T-cell (primary cell): ENCODE results near the gene IL17RE. TPM values are rescaled to one million over a fixed set of nuclear protein-coding genes. Genes with fewer than 3 reads are reported as not detected.

Experiments
- ATAC-seq, 4 experiments: fragments of 200-7000 bp in 3 of 4; fragments of 150-1000 bp in 1 of 4; cut with Tn5 transposase; replicated peaks in 1 of 4; 1 replicate in 3 of 4; 2 replicates in 1 of 4; pipeline ENCODE4 v1.10.0; 2021; ENCODE audit warnings: moderate library complexity in 3 of 4, mild to moderate bottlenecking in 2 of 4, moderate number of reproducible peaks in 1 of 4
- CTCF ChIA-PET, 2 donors: fragments of 300-600 bp; sonication (Branson Sonifier 250); formaldehyde crosslinking; loops; one replicate each; lab custom pipeline; 2022; ENCODE audit warnings: antibody characterized with exemption in 2 of 2; lab: Charles Lee
- POLR2A ChIA-PET, 2 donors: fragments of 300-600 bp; sonication (Branson Sonifier 250); formaldehyde crosslinking; loops; one replicate each; lab custom pipeline; 2022; ENCODE audit warnings: antibody characterized with exemption in 2 of 2; lab: Charles Lee
- DNase-seq, 35 experiments: peaks; one replicate each; pipeline versions ENCODE4 v3.0.0 to v3.0.0-alpha.2; 2013 to 2023
- H3K27ac ChIP-seq: one replicate; pipeline ENCODE4 v1.5.1; 2013; ENCODE audit warnings: low read length
- H3K27me3 ChIP-seq, 2 experiments: replicated peaks in 1 of 2; 1 replicate in 1 of 2; 2 replicates in 1 of 2; pipeline versions ENCODE4 v1.6.1 to v1.7.0; 2013; ENCODE audit warnings: low read length in 1 of 2, mixed read lengths in 1 of 2; ENCODE audit not compliant: control insufficient read depth in 2 of 2, insufficient read depth in 2 of 2; ENCODE audit errors: extremely low read depth in 1 of 2
- H3K36me3 ChIP-seq, 2 donors: 1 replicate in 1 of 2; 2 replicates in 1 of 2; pipeline versions ENCODE4 v1.6.1 to v1.7.0; 2013; ENCODE audit warnings: low read length in 1 of 2; ENCODE audit not compliant: control insufficient read depth in 2 of 2, insufficient read depth in 1 of 2; ENCODE audit errors: extremely low read depth in 1 of 2
- H3K4me1 ChIP-seq, 2 experiments: 1 replicate in 1 of 2; 2 replicates in 1 of 2; pipeline versions ENCODE4 v1.6.1 to v1.7.0; 2013; ENCODE audit warnings: low read length in 2 of 2, mixed read lengths in 1 of 2; ENCODE audit not compliant: insufficient read depth in 2 of 2, control insufficient read depth in 1 of 2; ENCODE audit errors: extremely low read depth in 1 of 2
- H3K4me3 ChIP-seq, 2 donors: 1 replicate in 1 of 2; 2 replicates in 1 of 2; pipeline versions ENCODE4 v1.5.1 to v1.7.0; 2013; ENCODE audit warnings: mild to moderate bottlenecking in 2 of 2, low read length in 1 of 2, moderate library complexity in 1 of 2; ENCODE audit not compliant: control insufficient read depth in 1 of 2; ENCODE audit errors: extremely low read depth in 1 of 2
- H3K9me3 ChIP-seq: 2 replicates; pipeline ENCODE4 v1.7.0; 2013
- H3K27ac Mint-ChIP-seq, 2 donors: one replicate each; pipeline ENCODE4 v1.8.0; 2020 to 2021; ENCODE audit warnings: mild to moderate bottlenecking in 2 of 2, mixed read lengths in 2 of 2
- H3K27me3 Mint-ChIP-seq, 2 donors: one replicate each; pipeline ENCODE4 v1.8.0; 2021 to 2022; ENCODE audit warnings: mixed read lengths in 2 of 2
- H3K36me3 Mint-ChIP-seq: one replicate; pipeline ENCODE4 v1.8.0; 2021; ENCODE audit warnings: mixed read lengths
- H3K4me1 Mint-ChIP-seq, 3 donors: one replicate each; pipeline ENCODE4 v1.8.0; 2020 to 2022; ENCODE audit warnings: mixed read lengths in 3 of 3, mild to moderate bottlenecking in 1 of 3
- H3K4me3 Mint-ChIP-seq, 3 donors: one replicate each; pipeline ENCODE4 v1.8.0; 2020 to 2022; ENCODE audit warnings: mild to moderate bottlenecking in 3 of 3, mixed read lengths in 3 of 3, moderate library complexity in 3 of 3
- H3K9me3 Mint-ChIP-seq, 3 donors: one replicate each; pipeline ENCODE4 v1.8.0; 2020 to 2022; ENCODE audit warnings: mixed read lengths in 3 of 3
- WGBS: methylation state at CpG from one replicate; pipeline ENCODE4 v1.1.5; 2013; ENCODE audit warnings: missing lambda C conversion rate; ENCODE audit not compliant: insufficient coverage; 5-methylcytosine and 5-hydroxymethylcytosine counted together
- total RNA-seq, 35 experiments: library from RNA in 6 of 35; stranded (reverse) in 6 of 35; fragments of 120-200 nt in 1 of 35; gene quantifications; one replicate each; pipeline versions ENCODE4 v1.2.1 to v1.2.4 and lab custom pipeline; 2013 to 2026

The IL17RE gene
- total RNA-seq, 5 donors from 2014 or later (not counting 1 experiment from before 2014, with no cell fraction given): 0.68 to 5.1 (median 1.9) TPM

GRCh38 chr3:9933561-9934234, 31.1 kb downstream of the IL17RE start, which contains the start of gene CRELD1:
TSS of gene CRELD1 (plus strand) at chr3:9933834. CDS start at chr3:9934439, 605 bp downstream.
- Histone ChIP-seq H3K27me3 (no peaks in the 10 kb centered on the region), H3K4me3 (peak within 1 kb of the TSS; percentile 75 to 77), H3K36me3 (peaks cover 0 to 18% of the 10 kb centered on the region in 2 donors), H3K4me1 (peaks cover 15 to 40% of the 10 kb centered on the region in 2 experiments), H3K27ac (peak within 1 kb of the TSS; percentile 90), H3K9me3 (no peaks in the 10 kb centered on the region)
- ChIA-PET CTCF (interaction anchor here (0.7 to 3.3 kb wide), 11 partner anchors 8 to 388 kb away, joined by 3 to 33 read pairs (median 5); partner anchors contain the start of genes EMC3 (in 1 of the 2), FANCD2 (in 1 of the 2), PRRT3 (in 1 of the 2) and SEC13 (in 1 of the 2)), POLR2A (interaction anchor here (0.5 to 2.2 kb wide), 13 partner anchors 13 to 1339 kb away, joined by 3 to 14 read pairs (median 7); partner anchors contain the start of genes ATG7 (in 1 of the 2), FANCD2 (in 1 of the 2), IL17RE (in 1 of the 2) and JAGN1 (in 1 of the 2))
- peak; percentile 90 to 99 (median 96) for DNase-seq
- H3K4me1 Mint-ChIP-seq: peaks cover 36 to 47% (median 36%) of the 10 kb centered on the region in 3 donors
- peaks cover 19% of the 10 kb centered on the region for H3K36me3 Mint-ChIP-seq
- under 1% methylated on average over 50 of the region's 50 CpGs for WGBS
- H3K9me3 Mint-ChIP-seq: no peaks in the 10 kb centered on the region
- H3K27me3 Mint-ChIP-seq: no peaks in the 10 kb centered on the region
- H3K27ac Mint-ChIP-seq: peak within 1 kb of the TSS; percentile 96 to 98
- ATAC-seq: peak; percentile 82 to 87 (median 84)
- H3K4me3 Mint-ChIP-seq: peak within 1 kb of the TSS; percentile 89 to 98 (median 94)

GRCh38 chr3:9934235-9934621, 31.6 kb downstream of the IL17RE start:
- no peaks in the 10 kb centered on the region for H3K9me3 ChIP-seq
- Mint-ChIP-seq H3K27ac (peak overlapping the region; percentile 96 to 98), H3K9me3 (no peaks in the 10 kb centered on the region), H3K4me3 (peak overlapping the region; percentile 89 to 98 (median 94)), H3K4me1 (peaks cover 36 to 47% (median 36%) of the 10 kb centered on the region in 3 donors), H3K36me3 (peaks cover 19% of the 10 kb centered on the region), H3K27me3 (no peaks in the 10 kb centered on the region)
- peak overlapping the region; percentile 90 for H3K27ac ChIP-seq
- H3K4me1 ChIP-seq: peaks cover 15 to 40% of the 10 kb centered on the region in 2 experiments
- DNase-seq (peak in 28 of 35 experiments; percentile 14 to 66 (median 39)), ATAC-seq (peak in 1 of 4 experiments; percentile 3)
- peaks cover 0 to 18% of the 10 kb centered on the region in 2 donors for H3K36me3 ChIP-seq
- ChIA-PET POLR2A (interaction anchor here (0.6 to 2.2 kb wide), 10 partner anchors 12 to 1338 kb away, joined by 3 to 14 read pairs (median 4); partner anchors contain the start of genes ATG7 (in 1 of the 2), EMC3 (in 1 of the 2), FANCD2 (in 1 of the 2) and IL17RE (in 1 of the 2)), CTCF (interaction anchor here (0.6 to 3.3 kb wide), 7 partner anchors 10 to 353 kb away, joined by 3 to 21 read pairs (median 11); partner anchors contain the start of genes EMC3 (in 1 of the 2) and PRRT3 (in 1 of the 2))
- H3K27me3 ChIP-seq: no peaks in the 10 kb centered on the region
- 12% methylated on average over 8 of the region's 11 CpGs for WGBS
- H3K4me3 ChIP-seq: peak overlapping the region; percentile 75 to 77

- POLR2A ChIA-PET: interaction anchor here (0.6 to 1.2 kb wide), 4 partner anchors 11 to 502 kb away, joined by 3 to 4 read pairs (median 4); partner anchors contain the start of genes EMC3 (in 1 of the 2) and JAGN1 (in 1 of the 2)
- H3K4me1 Mint-ChIP-seq: peaks cover 36 to 47% (median 36%) of the 10 kb centered on the region in 3 donors
Measured at GRCh38 chr3:9934993-9935392, 32.3 kb downstream of the IL17RE start.

GRCh38 chr3:9935966-9936510, 33.4 kb downstream of the IL17RE start:
- Mint-ChIP-seq H3K36me3 (peaks cover 22% of the 10 kb centered on the region), H3K27ac (peak overlapping the region in 1 of 2 donors; percentile 98), H3K4me3 (peak overlapping the region in 1 of 3 donors; percentile 89), H3K9me3 (no peaks in the 10 kb centered on the region), H3K27me3 (no peaks in the 10 kb centered on the region), H3K4me1 (peaks cover 33 to 41% (median 36%) of the 10 kb centered on the region in 3 donors)
- ChIA-PET CTCF (interaction anchor here (1.2 to 1.8 kb wide), 3 partner anchors 10 to 52 kb away, joined by 4 to 11 read pairs (median 7); no protein-coding TSS in a partner anchor), POLR2A (no interaction called here)
- 100% methylated on average over 1 of the region's 5 CpGs for WGBS
- H3K27me3 ChIP-seq: no peaks in the 10 kb centered on the region
- peaks cover 15 to 40% of the 10 kb centered on the region in 2 experiments for H3K4me1 ChIP-seq
- peaks cover 1 to 22% of the 10 kb centered on the region in 2 donors for H3K36me3 ChIP-seq
- no peak overlapping the region for H3K4me3 ChIP-seq
- no peak overlapping the region for H3K27ac ChIP-seq
- no peak for ATAC-seq
- H3K9me3 ChIP-seq: no peaks in the 10 kb centered on the region
- DNase-seq: no peak

More at GRCh38 chr3:9934993-9935392, 32.3 kb downstream of the IL17RE start:
- ATAC-seq (no peak), DNase-seq (no peak)
- peak overlapping the region; percentile 89 to 98 (median 94) for H3K4me3 Mint-ChIP-seq
- H3K36me3 Mint-ChIP-seq: peaks cover 19% of the 10 kb centered on the region
- Histone ChIP-seq H3K27ac (no peak overlapping the region), H3K36me3 (peaks cover 0 to 18% of the 10 kb centered on the region in 2 donors), H3K27me3 (no peaks in the 10 kb centered on the region), H3K9me3 (no peaks in the 10 kb centered on the region), H3K4me1 (peaks cover 15 to 40% of the 10 kb centered on the region in 2 experiments), H3K4me3 (peak overlapping the region; percentile 75 to 77)
- peak overlapping the region; percentile 58 to 98 for H3K27ac Mint-ChIP-seq
- H3K9me3 Mint-ChIP-seq: no peaks in the 10 kb centered on the region
- H3K27me3 Mint-ChIP-seq: no peaks in the 10 kb centered on the region
- CTCF ChIA-PET: interaction anchor here (0.6 to 1.8 kb wide), 7 partner anchors 11 to 806 kb away, joined by 3 to 11 read pairs (median 4); no protein-coding TSS in a partner anchor
- WGBS: 25% methylated on average over 3 of the region's 4 CpGs

DNA sequence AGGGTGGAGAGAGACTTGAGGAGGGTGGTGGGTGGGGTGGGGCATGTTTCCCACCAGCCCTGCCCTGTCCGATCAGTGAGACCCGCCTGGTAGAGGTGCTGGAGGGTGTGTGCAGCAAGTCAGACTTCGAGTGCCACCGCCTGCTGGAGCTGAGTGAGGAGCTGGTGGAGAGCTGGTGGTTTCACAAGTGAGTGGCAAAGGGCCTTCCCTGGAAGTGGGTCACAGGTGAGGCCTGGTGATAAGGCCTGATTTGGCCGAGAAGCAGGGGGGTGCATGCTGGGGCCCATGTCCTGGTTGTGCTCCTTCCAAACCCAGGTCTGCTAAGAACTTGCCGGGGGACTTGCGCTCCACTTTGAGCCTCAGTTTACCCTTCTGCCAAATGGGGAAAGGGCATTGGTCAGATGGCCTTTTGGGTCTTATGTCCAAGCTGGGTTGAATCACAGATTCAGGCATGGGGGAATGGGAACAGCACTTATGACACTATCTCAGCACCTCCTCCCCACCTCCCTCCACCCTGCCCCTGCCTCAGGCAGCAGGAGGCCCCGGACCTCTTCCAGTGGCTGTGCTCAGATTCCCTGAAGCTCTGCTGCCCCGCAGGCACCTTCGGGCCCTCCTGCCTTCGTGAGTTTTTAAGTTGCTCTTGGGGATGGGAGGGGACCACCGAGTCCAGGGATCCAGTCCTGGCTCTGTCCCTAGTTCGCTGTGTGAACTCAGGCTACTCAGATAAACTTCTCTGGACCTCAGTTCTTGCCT, 35.0 kb downstream of the IL17RE start:
- Mint-ChIP-seq H3K27ac (no peak overlapping the region), H3K4me3 (no peak overlapping the region), H3K4me1 (peaks cover 24 to 28% (median 25%) of the 10 kb centered on the region in 3 donors), H3K9me3 (no peaks in the 10 kb centered on the region), H3K36me3 (peaks cover 25% of the 10 kb centered on the region), H3K27me3 (no peaks in the 10 kb centered on the region)
- Histone ChIP-seq H3K27ac (no peak overlapping the region), H3K9me3 (no peaks in the 10 kb centered on the region), H3K36me3 (peaks cover 7 to 29% of the 10 kb centered on the region in 2 donors), H3K4me3 (no peak overlapping the region), H3K4me1 (peaks cover 13 to 30% of the 10 kb centered on the region in 2 experiments), H3K27me3 (no peaks in the 10 kb centered on the region)
- ChIA-PET CTCF (no interaction called here), POLR2A (no interaction called here)
- WGBS: 98% methylated on average over 9 of the region's 13 CpGs
- ATAC-seq: no peak
- no peak for DNase-seq
